Thyroid gland (tissue), 4 donors: ENCODE results near the gene ATXN7. TPM values are rescaled to one million over a fixed set of nuclear protein-coding genes. Genes with fewer than 3 reads are reported as not detected.

Experiments
- DNase-seq, 2 donors: peaks; one replicate each; pipeline ENCODE4 v3.0.0-alpha.2; 2019
- H3K27ac ChIP-seq, 3 donors: fragments of 200-600 bp; sonication (generic); 1 replicate in 2 of 3; 2 replicates in 1 of 3; pipeline ENCODE4 v1.5.1; 2016 to 2019; ENCODE audit warnings: mild to moderate bottlenecking in 1 of 3, moderate library complexity in 1 of 3
- H3K27me3 ChIP-seq: fragments of 200-600 bp; sonication (generic); one replicate; pipeline ENCODE4 v1.5.1; 2019
- H3K36me3 ChIP-seq, 2 donors: fragments of 200-600 bp; sonication (generic); one replicate each; pipeline ENCODE4 v1.5.1; 2016 to 2019
- H3K4me1 ChIP-seq, 2 donors: fragments of 200-600 bp; sonication (generic); one replicate each; pipeline ENCODE4 v1.5.1; 2017 to 2019
- H3K4me3 ChIP-seq, 3 donors: fragments of 200-600 bp; sonication (generic); replicated peaks in 1 of 3; 1 replicate in 2 of 3; 2 replicates in 1 of 3; pipeline ENCODE4 v1.5.1; 2016; ENCODE audit warnings: mild to moderate bottlenecking in 1 of 3
- H3K9me3 ChIP-seq: fragments of 200-600 bp; sonication (generic); one replicate; pipeline ENCODE4 v1.5.1; 2017
- CTCF ChIP-seq, 6 experiments: fragments of 200-600 bp in 3 of 6; fragments of 450-650 bp in 3 of 6; sonication (generic) in 3 of 6; IDR thresholded peaks; one replicate each; pipeline ENCODE4 v1.5.1; 2016 to 2019; ENCODE audit warnings: antibody characterized with exemption in 6 of 6, mild to moderate bottlenecking in 2 of 6, inconsistent platforms in 1 of 6, moderate library complexity in 1 of 6
- POLR2A ChIP-seq, 2 donors: fragments of 450-650 bp; IDR thresholded peaks; one replicate each; pipeline ENCODE4 v1.6.1; 2017; ENCODE audit warnings: antibody characterized with exemption in 2 of 2, mild to moderate bottlenecking in 2 of 2, moderate library complexity in 1 of 2
- WGBS, 2 donors: methylation state at CpG; one replicate each; pipeline ENCODE4 v1.1.5; 2017; 5-methylcytosine and 5-hydroxymethylcytosine counted together
- intact Hi-C: fragments of 100-400 bp; cut with DNase I; formaldehyde crosslinking; loops from one replicate; pipeline ENCODE4 v1.15.1; 2023
- total RNA-seq, 4 donors: library from RNA; depleted of rRNA; stranded (reverse); fragments of >200 nt; gene quantifications; one replicate each; pipeline ENCODE4 v1.2.3, GENCODE V29; 2016

ATXN7 gene
- total RNA-seq, 4 donors from 2014 or later = 23.2 to 51.8 (median 33.8) TPM

- TF ChIP-seq CTCF (IDR thresholded peaks at IDR 0.05) (no peak), POLR2A (IDR thresholded peaks at IDR 0.05) (no peak)
- Histone ChIP-seq H3K4me3 (no peak overlapping the region), H3K9me3 (no peaks in the 10 kb centered on the region), H3K27ac (no peak overlapping the region), H3K27me3 (no peaks in the 10 kb centered on the region), H3K36me3 (no peaks in the 10 kb centered on the region), H3K4me1 (peaks cover 0 to under 1% of the 10 kb centered on the region in 2 donors)
- WGBS, 2 donors = 1 to 42% methylated on average over 1 of the region's 1 CpG
- no peak for DNase-seq
- intact Hi-C loops = no loop called here
Observed at GRCh38 chr3:63841704-63842103, 22.0 kb upstream of the ATXN7 start.

DNA sequence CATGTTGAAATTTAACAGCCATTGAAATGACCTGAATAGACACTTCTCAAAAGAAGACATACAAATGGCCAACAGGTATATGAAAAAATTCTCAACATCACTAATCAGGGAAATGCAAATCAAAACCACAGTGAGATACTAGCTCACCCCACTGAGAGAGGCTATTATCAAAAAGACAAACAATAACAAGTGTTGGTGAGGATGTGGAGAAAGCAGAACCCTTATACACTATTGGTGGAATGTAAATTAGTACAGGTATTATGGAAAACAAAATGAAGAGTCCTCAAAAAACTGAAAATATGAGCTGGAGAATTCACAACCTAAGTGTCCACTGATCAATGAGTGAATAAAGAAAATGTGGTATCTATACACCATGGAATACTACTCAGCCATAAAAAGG is 21.5 kb upstream of the ATXN7 start:
- Histone ChIP-seq H3K27ac (no peak overlapping the region), H3K27me3 (no peaks in the 10 kb centered on the region), H3K9me3 (no peaks in the 10 kb centered on the region), H3K4me1 (peaks cover 4 to 5% of the 10 kb centered on the region in 2 donors), H3K4me3 (no peak overlapping the region), H3K36me3 (no peaks in the 10 kb centered on the region)
- intact Hi-C loops = no loop called here
- TF ChIP-seq POLR2A (IDR thresholded peaks at IDR 0.05) (no peak), CTCF (IDR thresholded peaks at IDR 0.05) (no peak)
- no peak for DNase-seq

DNA sequence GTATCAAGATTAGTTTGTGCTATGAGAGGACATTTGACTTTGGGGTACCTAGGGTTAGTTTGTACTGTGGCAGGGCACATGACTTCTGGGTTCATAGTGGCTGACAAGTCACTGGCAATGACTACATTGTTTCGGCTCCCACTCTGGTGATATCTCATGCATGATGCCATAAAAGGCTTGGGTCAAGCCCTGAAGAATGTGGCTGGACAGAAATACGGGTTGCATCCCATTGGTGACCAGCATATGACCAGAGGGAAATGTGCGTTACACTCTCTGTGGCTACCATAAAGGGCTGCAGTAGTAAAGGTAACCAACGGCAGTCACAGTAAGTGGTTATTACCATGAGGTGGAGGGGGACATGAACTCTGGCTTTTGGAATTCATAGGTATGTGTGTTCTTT is 18.5 kb upstream of the ATXN7 start:
- Histone ChIP-seq H3K4me1 (peaks cover 13 to 15% of the 10 kb centered on the region in 2 donors), H3K9me3 (no peaks in the 10 kb centered on the region), H3K27me3 (no peaks in the 10 kb centered on the region), H3K4me3 (no peak overlapping the region), H3K27ac (no peak overlapping the region), H3K36me3 (no peaks in the 10 kb centered on the region)
- TF ChIP-seq POLR2A (IDR thresholded peaks at IDR 0.05) (no peak), CTCF (IDR thresholded peaks at IDR 0.05) (no peak)
- 89 to 96% methylated on average over 4 of the region's 4 CpGs for WGBS, 2 donors
- no peak for DNase-seq
- intact Hi-C loops = no loop called here

DNA sequence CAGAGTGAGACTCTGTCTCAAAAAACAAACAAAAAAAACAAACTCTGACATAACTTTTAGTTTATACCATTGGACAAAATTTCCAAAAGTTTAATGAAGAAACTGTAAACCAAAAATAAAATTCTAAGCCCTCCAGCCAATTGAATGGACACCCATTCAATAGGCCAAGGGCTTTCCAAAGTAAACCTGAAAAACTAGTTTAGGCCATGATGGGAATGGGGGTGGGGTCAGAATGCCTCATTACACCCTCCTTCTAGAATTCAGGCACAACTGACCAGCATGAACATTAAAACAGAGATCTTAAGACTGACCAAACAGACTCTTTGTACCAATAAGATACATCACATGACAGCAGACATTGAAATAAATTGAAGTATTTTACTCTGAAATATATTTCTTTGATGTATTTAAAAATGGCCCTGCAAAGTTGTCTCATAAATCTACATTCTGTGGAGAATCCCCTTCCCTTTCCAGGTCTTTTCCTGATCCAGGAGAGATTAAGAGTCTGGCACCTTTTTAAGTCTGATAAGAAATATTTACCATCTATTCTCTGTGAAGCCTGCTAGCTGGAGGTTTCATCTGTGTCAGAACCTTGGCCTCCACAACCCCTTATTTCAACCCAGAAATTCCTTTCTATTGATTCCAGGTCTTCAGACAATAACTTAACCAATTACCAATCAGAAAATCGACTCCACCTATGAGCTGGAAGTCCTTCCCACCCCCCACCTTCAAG is 15.8 kb upstream of the ATXN7 start:
- intact Hi-C loops = no loop called here
- no peaks in the 10 kb centered on the region for H3K27me3 ChIP-seq
- peak; percentile 61 to 63 for DNase-seq
- H3K4me3 ChIP-seq = no peak overlapping the region
- no peaks in the 10 kb centered on the region for H3K9me3 ChIP-seq
- H3K4me1 ChIP-seq = peaks cover 13 to 15% of the 10 kb centered on the region in 2 donors
- WGBS, 2 donors = 66 to 83% methylated on average over 1 of the region's 1 CpG
- no peaks in the 10 kb centered on the region for H3K36me3 ChIP-seq
- peak overlapping the region in 2 of 3 donors; percentile 1 to 30 for H3K27ac ChIP-seq
- TF ChIP-seq CTCF (IDR thresholded peaks at IDR 0.05) = no peak

DNA sequence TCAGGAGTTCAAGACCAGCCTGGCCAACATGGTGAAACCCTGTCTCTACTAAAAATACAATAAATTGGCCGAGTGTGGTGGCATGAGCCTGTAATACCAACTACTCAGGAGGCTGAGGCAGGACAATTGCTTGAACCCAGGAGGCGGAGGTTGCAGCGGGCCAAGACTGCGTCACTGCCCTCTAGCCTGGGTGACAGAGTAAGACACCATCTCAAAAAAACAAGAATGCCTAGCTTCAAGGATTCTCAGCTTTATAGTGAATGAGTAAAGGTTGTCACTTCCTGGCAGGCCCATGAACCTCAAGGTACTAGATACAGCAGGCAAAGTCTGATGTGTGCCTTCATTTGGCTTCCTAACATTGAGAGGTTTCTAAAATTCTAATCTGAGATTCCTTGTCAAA is 14.5 kb upstream of the ATXN7 start:
- no peak overlapping the region for H3K4me3 ChIP-seq
- DNase-seq = no peak
- no peaks in the 10 kb centered on the region for H3K9me3 ChIP-seq
- no peaks in the 10 kb centered on the region for H3K36me3 ChIP-seq
- 95 to 96% methylated on average over 4 of the region's 4 CpGs for WGBS, 2 donors
- no peak for TF ChIP-seq POLR2A (IDR thresholded peaks at IDR 0.05)
- TF ChIP-seq CTCF (IDR thresholded peaks at IDR 0.05) = no peak
- intact Hi-C loops = no loop called here
- H3K27ac ChIP-seq = no peak overlapping the region
- H3K27me3 ChIP-seq = no peaks in the 10 kb centered on the region
- peaks cover 13 to 15% of the 10 kb centered on the region in 2 donors for H3K4me1 ChIP-seq
